ENCODE results near the gene CALHM5. TPM values are rescaled to one million over a fixed set of nuclear protein-coding genes. Genes with fewer than 3 reads are reported as not detected.

Gene CALHM5
- total and polyA plus RNA-seq, 9 of the 15 experiments (the other 6 are each of a cell fraction or from before 2014, with no cell fraction given): under 0.01 to 0.05 (median 0.02) TPM; not detected in 2

DNA sequence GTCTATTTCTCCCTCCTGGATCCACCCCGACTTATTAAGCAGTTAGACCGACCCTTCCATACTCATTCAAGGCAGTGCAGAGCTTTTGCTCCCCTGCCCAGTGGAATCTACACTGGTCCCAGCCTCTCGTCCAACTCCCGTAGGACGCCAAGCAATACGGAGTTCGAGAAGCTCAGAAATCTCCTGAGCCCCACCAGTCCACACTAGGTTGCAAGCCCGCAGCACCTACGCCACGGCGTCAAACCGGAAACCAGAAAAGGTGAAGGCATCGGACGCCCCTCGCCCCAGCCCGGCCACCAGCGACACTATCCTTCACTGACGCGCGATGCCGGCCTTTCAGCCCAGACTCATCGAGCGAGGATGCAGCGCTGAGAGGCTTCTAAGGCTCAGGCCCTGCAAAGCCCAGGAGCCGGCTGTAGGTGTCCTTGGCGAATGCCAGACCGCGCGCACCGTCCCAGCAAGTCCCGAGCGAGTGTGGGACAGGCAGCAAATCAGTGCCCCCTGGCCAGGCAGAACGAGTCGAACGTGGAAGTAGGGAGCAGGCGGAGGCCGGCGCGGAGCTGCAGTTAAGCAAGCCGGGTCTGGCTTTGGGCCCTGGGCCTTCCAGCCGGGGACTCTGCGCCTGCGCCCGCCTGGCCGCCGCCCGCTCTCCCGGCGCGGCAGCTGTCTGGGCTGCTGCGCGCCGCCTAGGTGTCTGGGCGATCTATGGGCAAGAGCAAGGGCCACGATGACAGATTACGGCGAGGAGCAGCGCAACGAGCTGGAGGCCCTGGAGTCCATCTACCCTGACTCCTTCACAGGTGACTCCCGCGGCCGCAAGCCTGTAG, 59.6 kb downstream of the CALHM5 start, which contains the start of gene RWDD1 (continued):
- TF ChIP-seq HMG20B (CRISPR knock-in tag; IDR thresholded peaks at IDR 0.05): no peak
- TF ChIP-seq MCM2 (IDR thresholded peaks at IDR 0.05; ENCODE audit: low read depth): no peak
- peak; percentile 30; the same call in 1 of the 2 replicates for TF ChIP-seq TCF7 (IDR thresholded peaks at IDR 0.05; ENCODE audit: borderline replicate concordance)
- TF ChIP-seq ZNF12 (CRISPR knock-in tag; IDR thresholded peaks at IDR 0.05): 0 out of 2 replicates have a peak, but pooled peaks have one; percentile 7
- TF ChIP-seq GTF2E2 (tag; IDR thresholded peaks at IDR 0.05): no peak
- TF ChIP-seq TCF7L2 (IDR thresholded peaks at IDR 0.05; ENCODE audit: low read depth, low read length): no peak
- no peak for TF ChIP-seq HDAC3 (IDR thresholded peaks at IDR 0.05; ENCODE audit: borderline replicate concordance, partially characterized antibody)
- TF ChIP-seq, protein P1, sequence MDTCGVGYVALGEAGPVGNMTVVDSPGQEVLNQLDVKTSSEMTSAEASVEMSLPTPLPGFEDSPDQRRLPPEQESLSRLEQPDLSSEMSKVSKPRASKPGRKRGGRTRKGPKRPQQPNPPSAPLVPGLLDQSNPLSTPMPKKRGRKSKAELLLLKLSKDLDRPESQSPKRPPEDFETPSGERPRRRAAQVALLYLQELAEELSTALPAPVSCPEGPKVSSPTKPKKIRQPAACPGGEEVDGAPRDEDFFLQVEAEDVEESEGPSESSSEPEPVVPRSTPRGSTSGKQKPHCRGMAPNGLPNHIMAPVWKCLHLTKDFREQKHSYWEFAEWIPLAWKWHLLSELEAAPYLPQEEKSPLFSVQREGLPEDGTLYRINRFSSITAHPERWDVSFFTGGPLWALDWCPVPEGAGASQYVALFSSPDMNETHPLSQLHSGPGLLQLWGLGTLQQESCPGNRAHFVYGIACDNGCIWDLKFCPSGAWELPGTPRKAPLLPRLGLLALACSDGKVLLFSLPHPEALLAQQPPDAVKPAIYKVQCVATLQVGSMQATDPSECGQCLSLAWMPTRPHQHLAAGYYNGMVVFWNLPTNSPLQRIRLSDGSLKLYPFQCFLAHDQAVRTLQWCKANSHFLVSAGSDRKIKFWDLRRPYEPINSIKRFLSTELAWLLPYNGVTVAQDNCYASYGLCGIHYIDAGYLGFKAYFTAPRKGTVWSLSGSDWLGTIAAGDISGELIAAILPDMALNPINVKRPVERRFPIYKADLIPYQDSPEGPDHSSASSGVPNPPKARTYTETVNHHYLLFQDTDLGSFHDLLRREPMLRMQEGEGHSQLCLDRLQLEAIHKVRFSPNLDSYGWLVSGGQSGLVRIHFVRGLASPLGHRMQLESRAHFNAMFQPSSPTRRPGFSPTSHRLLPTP (IDR thresholded peaks at IDR 0.05; ENCODE audit: borderline replicate concordance, extremely low read depth, insufficient read length): no peak
- peak; percentile 69 for TF ChIP-seq TAF1 (IDR thresholded peaks at IDR 0.05; ENCODE audit: control insufficient read depth, extremely low read depth, insufficient read depth, low read length, severe bottlenecking)
- TF ChIP-seq HMGN3 (IDR thresholded peaks at IDR 0.05; ENCODE audit: borderline replicate concordance, extremely low read depth, insufficient read length, low read depth, low read length): peak; percentile 81
- no peak for TF ChIP-seq BDP1 (IDR thresholded peaks at IDR 0.05; ENCODE audit: insufficient read depth, insufficient read length)
- TF ChIP-seq HDAC1 (IDR thresholded peaks at IDR 0.05): peak in 1 of 2 experiments; percentile 89; a peak in 2 of 4 replicates
- TF ChIP-seq, protein P2, sequence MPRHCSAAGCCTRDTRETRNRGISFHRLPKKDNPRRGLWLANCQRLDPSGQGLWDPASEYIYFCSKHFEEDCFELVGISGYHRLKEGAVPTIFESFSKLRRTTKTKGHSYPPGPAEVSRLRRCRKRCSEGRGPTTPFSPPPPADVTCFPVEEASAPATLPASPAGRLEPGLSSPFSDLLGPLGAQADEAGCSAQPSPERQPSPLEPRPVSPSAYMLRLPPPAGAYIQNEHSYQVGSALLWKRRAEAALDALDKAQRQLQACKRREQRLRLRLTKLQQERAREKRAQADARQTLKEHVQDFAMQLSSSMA (CRISPR knock-in tag; IDR thresholded peaks at IDR 0.05): no peak
- TF ChIP-seq EP300 (IDR thresholded peaks at IDR 0.05; ENCODE audit: low read length): no peak
- peak; percentile 33; the same call in 1 of the 2 replicates for TF ChIP-seq SOX6 (IDR thresholded peaks at IDR 0.05)
- TF ChIP-seq FUS (optimal IDR thresholded peaks at IDR 0.05; ENCODE audit: low read depth, low read length): peak; percentile 44
- no peak for TF ChIP-seq ZNF184 (CRISPR knock-in tag; IDR thresholded peaks at IDR 0.05)
- peak; percentile 68 to 92; a peak in 3 of 4 replicates for TF ChIP-seq FOXK2 (conservative IDR thresholded peaks at IDR 0.05 in 1 of 2, IDR thresholded peaks at IDR 0.05 in 1 of 2; ENCODE audit: low read depth in 2 of 2)
- peak; percentile 80 for TF ChIP-seq TBP (optimal IDR thresholded peaks at IDR 0.05; ENCODE audit: low read depth, low read length)
- 0 out of 2 replicates have a peak, but pooled peaks have one; percentile 7 for TF ChIP-seq SMC3 (conservative IDR thresholded peaks at IDR 0.05; ENCODE audit: insufficient read depth, low read depth, low read length)
- TF ChIP-seq RBM22 (IDR thresholded peaks at IDR 0.05; ENCODE audit: low read depth, low read length, poor library complexity, severe bottlenecking): peak; percentile 29
- no peak for TF ChIP-seq FOXA1 (IDR thresholded peaks at IDR 0.05; ENCODE audit: borderline replicate concordance)
- no peak for TF ChIP-seq ZNF217 (CRISPR knock-in tag; IDR thresholded peaks at IDR 0.05)
- no peak for TF ChIP-seq PTTG1 (tag; IDR thresholded peaks at IDR 0.05; ENCODE audit: low read depth)
- TF ChIP-seq ZNF316 (IDR thresholded peaks at IDR 0.05): no peak
- no peak for TF ChIP-seq KHSRP (IDR thresholded peaks at IDR 0.05)
- TF ChIP-seq MTA1 (IDR thresholded peaks at IDR 0.05; ENCODE audit: borderline replicate concordance): peak; percentile 95
- no peak for TF ChIP-seq ZNF174 (CRISPR knock-in tag; IDR thresholded peaks at IDR 0.05)
